GM12878 (cell line): ENCODE results near the gene GRIPAP1. TPM values are rescaled to one million over a fixed set of nuclear protein-coding genes. Genes with fewer than 3 reads are reported as not detected.
A peak's percentile ranks its signal among the peaks of the same experiment; 100 is the strongest.

Experiments used
- ATAC-seq: fragments of 200-7000 bp; cut with Tn5 transposase; 3 replicates; pipeline ENCODE4 v1.9.1; 2020; ENCODE audit warnings: mild to moderate bottlenecking, moderate library complexity
- BruUV-seq: library from RNA; stranded (reverse); fragments of 400-500 nt; replicated peaks from 2 replicates; lab custom pipeline; 2021; lab: Mats Ljungman, UMichigan
- CTCF ChIA-PET: fragments of 300-600 bp; sonication (Branson Sonifier 250); formaldehyde crosslinking; extraction: SDS; loops from one replicate; lab custom pipeline; 2021; ENCODE audit warnings: inconsistent platforms; lab: Yijun Ruan, JAX
- POLR2A ChIA-PET: fragments of 350-600 bp; formaldehyde crosslinking; extraction: SDS; loops from one replicate; lab custom pipeline; 2021; ENCODE audit warnings: inconsistent platforms; lab: Charles Lee
- RAD21 ChIA-PET: fragments of 300-600 bp; sonication (Branson Sonifier 250); formaldehyde crosslinking; loops from one replicate; lab custom pipeline; 2023; ENCODE audit warnings: antibody characterized with exemption; ENCODE audit not compliant: unreplicated experiment; lab: Charles Lee
- SMC1A ChIA-PET: fragments of 300-600 bp; sonication (Branson Sonifier 250); formaldehyde crosslinking; loops from one replicate; lab custom pipeline; 2023; ENCODE audit not compliant: unreplicated experiment, uncharacterized antibody; lab: Charles Lee
- DNase-seq: peaks from one replicate; pipeline ENCODE4 v3.0.0-alpha.2; 2011; ENCODE audit warnings: low read depth, low spot score
- FAIRE-seq: peaks from 3 replicates; lab custom pipeline; 2011; peaks lifted over from hg19 to GRCh38; lab: Jason Lieb, UNC
- H2AFZ ChIP-seq: 2 replicates; pipeline ENCODE4 v1.6.0; 2011; ENCODE audit warnings: low read depth, low read length, control low read depth; ENCODE audit not compliant: control insufficient read depth
- H3K27ac ChIP-seq: 2 replicates; pipeline ENCODE4 v1.5.1; 2011; ENCODE audit warnings: control low read depth; ENCODE audit not compliant: control insufficient read depth, insufficient read depth
- H3K27me3 ChIP-seq, 2 experiments: replicated peaks in 1 of 2; 2 replicates each; pipeline versions ENCODE4 v1.6.0 to v1.6.1; 2011; ENCODE audit warnings: low read length in 1 of 2; ENCODE audit not compliant: control insufficient read depth in 2 of 2, insufficient read depth in 2 of 2
- H3K36me3 ChIP-seq, 2 experiments: 2 replicates each; pipeline ENCODE4 v1.5.1; 2011; ENCODE audit warnings: low read length in 1 of 2; ENCODE audit not compliant: control insufficient read depth in 2 of 2, insufficient read depth in 2 of 2
- H3K4me1 ChIP-seq: 2 replicates; pipeline ENCODE4 v1.6.1; 2011; ENCODE audit warnings: mild to moderate bottlenecking, low read length, moderate library complexity, mixed read lengths; ENCODE audit not compliant: control insufficient read depth, insufficient read depth
- H3K4me2 ChIP-seq: 2 replicates; pipeline ENCODE4 v1.6.0; 2011; ENCODE audit warnings: control low read depth; ENCODE audit not compliant: control insufficient read depth, insufficient read depth
- H3K4me3 ChIP-seq: fragments of 200-600 bp; sonication (generic); 2 replicates; pipeline ENCODE4 v1.5.1; 2016
- H3K79me2 ChIP-seq: 2 replicates; pipeline ENCODE4 v1.6.0; 2011; ENCODE audit warnings: low read length; ENCODE audit not compliant: control insufficient read depth, insufficient read depth
- H3K9ac ChIP-seq: 2 replicates; pipeline ENCODE4 v1.8.0; 2011; ENCODE audit warnings: low read length, control low read depth, mixed read lengths; ENCODE audit not compliant: control insufficient read depth, insufficient read depth
- H3K9me3 ChIP-seq: replicated peaks from 3 replicates; pipeline ENCODE4 v1.5.1; 2011; ENCODE audit warnings: mild to moderate bottlenecking, low read length; ENCODE audit not compliant: control insufficient read depth, insufficient read depth
- H4K20me1 ChIP-seq: 2 replicates; pipeline ENCODE4 v1.6.0; 2011; ENCODE audit not compliant: control insufficient read depth, insufficient read depth
- LARP7 ChIP-seq: fragments of 450-650 bp; IDR thresholded peaks from 2 replicates; pipeline ENCODE4 v1.6.1; 2017; ENCODE audit warnings: mild to moderate bottlenecking
- MYC ChIP-seq: IDR thresholded peaks from 2 replicates; pipeline ENCODE4 v1.6.1; 2011; ENCODE audit warnings: mild to moderate bottlenecking, low read length, moderate library complexity, inconsistent platforms; ENCODE audit not compliant: insufficient read depth, insufficient replicate concordance, insufficient read length, severe bottlenecking
- WGBS: methylation state at CpG from one replicate; pipeline ENCODE4 v1.1.6; 2016; ENCODE audit warnings: low lambda C conversion rate; ENCODE audit not compliant: insufficient replicate concordance, insufficient coverage; ENCODE audit errors: missing lambda C conversion rate; 5-methylcytosine and 5-hydroxymethylcytosine counted together
- in situ Hi-C: fragments of 300-500 bp; cut with MboI; formaldehyde crosslinking; loops from 9 replicates; pipeline ENCODE4 v1.14.3; 2018; ENCODE audit warnings: mixed read lengths
- intact Hi-C: fragments of 100-400 bp; cut with micrococcal nuclease; formaldehyde crosslinking; loops from one replicate; pipeline ENCODE4 v1.14.2; 2022; ENCODE audit not compliant: unreplicated experiment
- polyA plus RNA-seq, 11 experiments: library from polyadenylated mRNA; depleted of rRNA in 4 of 11; unstranded in 6 of 11; stranded (reverse) in 5 of 11; fragments of >200 nt; fragmentation: Nextera tagmentation in 4 of 11; fragmentation: Illumina TruSeq in 1 of 11; extraction: Ambion mirVana in 4 of 11; extraction: Trizol in 1 of 11; gene quantifications; 1 replicate in 1 of 11; 2 replicates in 10 of 11; pipeline versions ENCODE4 v1.2.1 to v1.2.3, GENCODE V29; 2011 to 2016; ENCODE audit warnings: inconsistent platforms in 2 of 11, missing spikeins in 2 of 11, low read depth in 1 of 11
- total RNA-seq, 4 experiments: library from RNA; depleted of rRNA in 3 of 4; stranded (reverse); fragments of >200 nt in 3 of 4; fragmentation: Illumina TruSeq in 1 of 4; extraction: Trizol in 1 of 4; gene quantifications; 2 replicates each; pipeline versions ENCODE4 v1.2.1 to v1.2.3, GENCODE V29; 2013 to 2021

The GRIPAP1 gene
- total and polyA plus RNA-seq, 10 of the 15 experiments (the other 5 are each of a cell fraction or from before 2014, with no cell fraction given), result 4.2 to 44.7 (median 25.8) TPM

GRCh38 chrX:49041744-49042580 lies 39.9 kb upstream of the GRIPAP1 start:
- BruUV-seq, result TSS peak; percentile 82
- H3K4me1 ChIP-seq, result peaks cover 5% of the 10 kb centered on the region; the same call in 1 of the 2 replicates
- WGBS, result 11% methylated on average over 10 of the region's 10 CpGs
- no peaks in the 10 kb centered on the region for H3K27me3 ChIP-seq
- in situ Hi-C loops, result loop anchor here (5.0 kb wide), 1 partner anchor 75 kb away; no protein-coding TSS in a partner anchor
- ChIA-PET CTCF (interaction anchor here (0.8 to 1.6 kb wide), 7 partner anchors 40 to 394 kb away, joined by 3 to 13 read pairs (median 5); partner anchors contain the start of genes GRIPAP1, KCND1 and OTUD5), POLR2A (interaction anchor here (0.6 to 2.8 kb wide), 8 partner anchors 10 to 105 kb away, joined by 3 to 23 read pairs (median 5); partner anchors contain the start of genes GRIPAP1 and OTUD5), RAD21 (interaction anchor here (1.1 to 3.0 kb wide), 4 partner anchors 40 to 105 kb away, joined by 3 to 17 read pairs (median 11); partner anchors contain the start of genes GRIPAP1 and OTUD5), SMC1A (interaction anchor here (0.6 to 2.1 kb wide), 5 partner anchors 39 to 1116 kb away, joined by 3 to 7 read pairs (median 4); partner anchors contain the start of gene GRIPAP1)
- FAIRE-seq (no peak), ATAC-seq (no peak), DNase-seq (no peak)
- H3K4me2 ChIP-seq, result peak overlapping the region; percentile 89
- H3K36me3 ChIP-seq, result peaks cover 2 to 5% of the 10 kb centered on the region in 2 experiments; a peak in 2 of 4 replicates
- peak overlapping the region; percentile 89 for H3K27ac ChIP-seq
- no peak overlapping the region for H2AFZ ChIP-seq
- peak overlapping the region; percentile 88 for H3K9ac ChIP-seq
- no peaks in the 10 kb centered on the region for H4K20me1 ChIP-seq
- peaks cover 29% of the 10 kb centered on the region for H3K79me2 ChIP-seq
- TF ChIP-seq LARP7 (no peak), MYC (no peak)
- H3K4me3 ChIP-seq, result peak overlapping the region; percentile 71
- intact Hi-C loops, result loop anchor here (5.0 kb wide), 5 partner anchors 40 to 410 kb away; partner anchors contain the start of genes GRIPAP1, HDAC6, PIM2 and PQBP1
- H3K9me3 ChIP-seq, result no peaks in the 10 kb centered on the region
